PC-3 (cell line): ENCODE measurements around the gene LBX2. TPM values are rescaled to one million over a fixed set of nuclear protein-coding genes. Genes with fewer than 3 reads are reported as not detected.
A peak's percentile ranks its signal among the peaks of the same experiment; 100 is the strongest.

Experiments used
- ATAC-seq: fragments of 200-7000 bp; cut with Tn5 transposase; 2 replicates; pipeline ENCODE4 v1.9.1; 2020; ENCODE audit warnings: mild to moderate bottlenecking, moderate library complexity
- BruUV-seq: library from RNA; stranded (reverse); fragments of 400-500 nt; replicated peaks from 2 replicates; lab custom pipeline; 2021; lab: Mats Ljungman, UMichigan
- CTCF ChIA-PET: fragments of 300-600 bp; sonication (Branson Sonifier 250); formaldehyde crosslinking; loops from one replicate; lab custom pipeline; 2022; ENCODE audit warnings: antibody characterized with exemption; lab: Charles Lee
- POLR2A ChIA-PET: fragments of 300-600 bp; sonication (Branson Sonifier 250); formaldehyde crosslinking; loops from one replicate; lab custom pipeline; 2022; ENCODE audit warnings: antibody characterized with exemption; ENCODE audit not compliant: unreplicated experiment; lab: Charles Lee
- DNase-seq: peaks from one replicate; pipeline ENCODE4 v3.0.0-alpha.2; 2015
- H2AFZ ChIP-seq: fragments of 300-600 bp; sonication (generic); 2 replicates; pipeline ENCODE4 v1.6.0; 2016; ENCODE audit warnings: antibody characterized with exemption, low read length
- H3F3A ChIP-seq: fragments of 300-600 bp; sonication (generic); one replicate; pipeline ENCODE4 v1.6.0; 2017; ENCODE audit warnings: antibody characterized with exemption, low read length, control low read depth, mild to moderate bottlenecking; ENCODE audit not compliant: unreplicated experiment
- H3K27ac ChIP-seq: fragments of 300-600 bp; sonication (generic); 2 replicates; pipeline ENCODE4 v1.5.1; 2016; ENCODE audit warnings: mild to moderate bottlenecking, low read length
- H3K27me3 ChIP-seq: fragments of 300-600 bp; sonication (generic); 2 replicates; pipeline ENCODE4 v1.6.1; 2016; ENCODE audit warnings: low read length, mixed read lengths
- H3K36me3 ChIP-seq: fragments of 300-600 bp; sonication (generic); 2 replicates; pipeline ENCODE4 v1.6.1; 2016; ENCODE audit warnings: low read depth, mixed run types, low read length, mixed read lengths
- H3K4me1 ChIP-seq: fragments of 300-600 bp; sonication (generic); 2 replicates; pipeline ENCODE4 v1.5.1; 2016; ENCODE audit warnings: low read length; ENCODE audit not compliant: insufficient read depth
- H3K4me2 ChIP-seq: fragments of 300-600 bp; sonication (generic); 2 replicates; pipeline ENCODE4 v1.6.0; 2016; ENCODE audit warnings: low read length
- H3K4me3 ChIP-seq: fragments of 300-600 bp; sonication (generic); 2 replicates; pipeline ENCODE4 v1.5.1; 2016; ENCODE audit warnings: mild to moderate bottlenecking, low read length, mixed read lengths
- H3K79me2 ChIP-seq: fragments of 300-600 bp; sonication (generic); 2 replicates; pipeline ENCODE4 v1.6.1; 2017; ENCODE audit warnings: low read length, mixed read lengths
- H3K9ac ChIP-seq: fragments of 300-600 bp; sonication (generic); 2 replicates; pipeline ENCODE4 v1.6.0; 2016; ENCODE audit warnings: mild to moderate bottlenecking, low read length
- H3K9me2 ChIP-seq: fragments of 300-600 bp; sonication (generic); replicated peaks from 2 replicates; pipeline ENCODE4 v1.6.1; 2016; ENCODE audit warnings: mixed run types, low read length, mixed read lengths
- H3K9me3 ChIP-seq: fragments of 300-600 bp; sonication (generic); 2 replicates; pipeline ENCODE4 v1.6.1; 2016; ENCODE audit warnings: low read length, mixed read lengths
- H4K20me1 ChIP-seq: fragments of 300-600 bp; sonication (generic); 2 replicates; pipeline ENCODE4 v1.6.1; 2016; ENCODE audit warnings: low read length, mixed read lengths
- CTCF ChIP-seq: fragments of 300-600 bp; sonication (generic); conservative IDR thresholded peaks from 2 replicates; pipeline ENCODE4 v1.5.1; 2017; ENCODE audit warnings: antibody characterized with exemption, low read depth, mild to moderate bottlenecking, low read length
- EZH2 ChIP-seq: fragments of 300-600 bp; sonication (generic); IDR thresholded peaks from one replicate; pipeline ENCODE4 v1.6.1; 2017; ENCODE audit warnings: antibody characterized with exemption, mild to moderate bottlenecking, low read length; ENCODE audit not compliant: unreplicated experiment
- EZH2phosphoT487 ChIP-seq: fragments of 300-600 bp; sonication (generic); IDR thresholded peaks from 2 replicates; pipeline ENCODE4 v1.6.1; 2018; ENCODE audit warnings: mild to moderate bottlenecking, antibody characterized with exemption, low read length, borderline replicate concordance
- intact Hi-C: fragments of 100-400 bp; cut with micrococcal nuclease; formaldehyde crosslinking; loops from 2 replicates; pipeline ENCODE4 v1.9.0; 2023
- total RNA-seq: library from RNA; depleted of rRNA; stranded (reverse); fragments of >200 nt; gene quantifications from 2 replicates; pipeline ENCODE4 v1.2.3, GENCODE V29; 2014

LBX2 gene
- total RNA-seq, 1 experiment from 2014 or later, result not detected

GRCh38 chr2:74512744-74513604 is 13.6 kb upstream of the LBX2 start:
- no peak overlapping the region for H3K27ac ChIP-seq
- H3K9ac ChIP-seq, result peak overlapping the region; percentile 33; the same call in 1 of the 2 replicates
- H2AFZ ChIP-seq, result peak overlapping the region; percentile 91
- POLR2A ChIA-PET, result interaction anchor here (0.5 kb wide), 2 partner anchors 42 to 282 kb away, joined by 9 to 21 read pairs; no protein-coding TSS in a partner anchor
- H3K79me2 ChIP-seq, result no peaks in the 10 kb centered on the region
- intact Hi-C loops, result no loop called here
- no peak for DNase-seq
- no peaks in the 10 kb centered on the region for H3K9me2 ChIP-seq
- CTCF ChIA-PET, result no interaction called here
- no peaks in the 10 kb centered on the region for H3K9me3 ChIP-seq
- no peak for TF ChIP-seq CTCF
- TF ChIP-seq EZH2phosphoT487, result no peak
- TF ChIP-seq EZH2, result no peak
- BruUV-seq, result no TSS peak
- ATAC-seq, result no peak
- peaks cover 8% of the 10 kb centered on the region; the same call in 1 of the 2 replicates for H3K4me1 ChIP-seq
- no peaks in the 10 kb centered on the region for H3K27me3 ChIP-seq
- no peaks in the 10 kb centered on the region for H3F3A ChIP-seq
- H4K20me1 ChIP-seq, result no peaks in the 10 kb centered on the region
- no peaks in the 10 kb centered on the region for H3K36me3 ChIP-seq
- H3K4me3 ChIP-seq, result peak overlapping the region; percentile 69
- peak overlapping the region; percentile 82 for H3K4me2 ChIP-seq

- intact Hi-C loops, result no loop called here
- no peak overlapping the region for H3K9ac ChIP-seq
- no peak overlapping the region for H2AFZ ChIP-seq
- no peaks in the 10 kb centered on the region for H3F3A ChIP-seq
- no peak overlapping the region for H3K4me2 ChIP-seq
- ChIA-PET POLR2A (no interaction called here), CTCF (no interaction called here)
- no peaks in the 10 kb centered on the region for H3K27me3 ChIP-seq
- DNase-seq (peak; percentile 14), ATAC-seq (no peak)
- no peak overlapping the region for H3K4me3 ChIP-seq
- H4K20me1 ChIP-seq, result no peaks in the 10 kb centered on the region
- TF ChIP-seq EZH2, result no peak
- TF ChIP-seq CTCF, result no peak
- TF ChIP-seq EZH2phosphoT487, result no peak
- no TSS peak for BruUV-seq
- no peak overlapping the region for H3K27ac ChIP-seq
- H3K9me2 ChIP-seq, result no peaks in the 10 kb centered on the region
- peaks cover 10% of the 10 kb centered on the region for H3K79me2 ChIP-seq
- H3K36me3 ChIP-seq, result no peaks in the 10 kb centered on the region
- H3K9me3 ChIP-seq, result no peaks in the 10 kb centered on the region
- peaks cover 11% of the 10 kb centered on the region; the same call in 1 of the 2 replicates for H3K4me1 ChIP-seq
Measured at GRCh38 chr2:74511104-74511989, 11.9 kb upstream of the LBX2 start.
